GM19395 (cell line): ENCODE data around the gene HOXA5.

Experiments
- ATAC-seq: cut with Tn5 transposase; IDR thresholded peaks from one replicate; pipeline ENCODE4 v1.9.1; 2021; ENCODE audit warnings: mild to moderate bottlenecking, moderate library complexity; ENCODE audit not compliant: unreplicated experiment

HOXA5 gene

GRCh38 chr7:27160546-27161213 is 17.2 kb upstream of the HOXA5 start:
- ATAC-seq: peak; percentile 65

- ATAC-seq: peak; percentile 10
Measured at GRCh38 chr7:27160145-27160545, 16.7 kb upstream of the HOXA5 start.

GRCh38 chr7:27159266-27160144 is 16.0 kb upstream of the HOXA5 start:
- ATAC-seq: no peak

- ATAC-seq: no peak
Measured at GRCh38 chr7:27158436-27159265, 15.2 kb upstream of the HOXA5 start.

GRCh38 chr7:27157702-27158431 is 14.4 kb upstream of the HOXA5 start:
- ATAC-seq: no peak

- ATAC-seq: no peak
Measured at GRCh38 chr7:27156916-27157701, 13.6 kb upstream of the HOXA5 start.

GRCh38 chr7:27156508-27156898 is 13.0 kb upstream of the HOXA5 start, which contains the start of gene HOXA7:
Gene HOXA7, minus strand, starts transcription at chr7:27156675. Its CDS starts 130 bp downstream, at chr7:27156545.
- no peak for ATAC-seq

GRCh38 chr7:27155816-27156507 is 12.5 kb upstream of the HOXA5 start:
- no peak for ATAC-seq

GRCh38 chr7:27154901-27155815 is 11.7 kb upstream of the HOXA5 start:
- no peak for ATAC-seq

GRCh38 chr7:27154369-27154768 is 10.9 kb upstream of the HOXA5 start:
- ATAC-seq: no peak

- ATAC-seq: no peak
Measured at GRCh38 chr7:27153526-27153925, 10.0 kb upstream of the HOXA5 start.

GRCh38 chr7:27152816-27153442 is 9.4 kb upstream of the HOXA5 start:
- no peak for ATAC-seq

GRCh38 chr7:27151931-27152815 is 8.7 kb upstream of the HOXA5 start, which contains the start of gene HOXA3:
Gene HOXA3, minus strand, starts transcription at chr7:27152583. Its CDS starts 41,943 bp downstream, at chr7:27110640.
- no peak for ATAC-seq

- ATAC-seq: no peak
Measured at GRCh38 chr7:27151341-27151930, 8.0 kb upstream of the HOXA5 start.

- ATAC-seq: peak; percentile 85
Measured at GRCh38 chr7:27150568-27151340, 7.3 kb upstream of the HOXA5 start.
